ENCODE data around the gene GASK1B.

DNA sequence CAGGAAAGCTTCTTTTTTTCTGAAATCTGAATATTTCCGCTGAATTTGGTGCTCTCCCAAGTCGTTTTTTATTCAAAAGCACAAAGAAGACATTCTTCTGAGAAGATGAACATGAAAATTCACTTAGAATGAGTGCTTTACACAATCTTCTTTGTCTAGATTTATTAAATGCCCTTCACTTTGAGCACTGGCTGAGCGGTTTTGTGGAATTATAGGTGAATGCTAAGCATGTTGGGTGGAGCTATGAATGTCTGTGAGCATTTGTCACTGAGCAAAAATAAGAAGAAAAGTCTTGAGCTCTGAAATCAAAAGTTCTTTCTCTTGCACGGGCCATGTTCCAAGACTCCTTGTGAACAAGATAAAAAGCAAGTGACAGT is 13.1 kb downstream of the GASK1B start:
- TF ChIP-seq, protein P1, sequence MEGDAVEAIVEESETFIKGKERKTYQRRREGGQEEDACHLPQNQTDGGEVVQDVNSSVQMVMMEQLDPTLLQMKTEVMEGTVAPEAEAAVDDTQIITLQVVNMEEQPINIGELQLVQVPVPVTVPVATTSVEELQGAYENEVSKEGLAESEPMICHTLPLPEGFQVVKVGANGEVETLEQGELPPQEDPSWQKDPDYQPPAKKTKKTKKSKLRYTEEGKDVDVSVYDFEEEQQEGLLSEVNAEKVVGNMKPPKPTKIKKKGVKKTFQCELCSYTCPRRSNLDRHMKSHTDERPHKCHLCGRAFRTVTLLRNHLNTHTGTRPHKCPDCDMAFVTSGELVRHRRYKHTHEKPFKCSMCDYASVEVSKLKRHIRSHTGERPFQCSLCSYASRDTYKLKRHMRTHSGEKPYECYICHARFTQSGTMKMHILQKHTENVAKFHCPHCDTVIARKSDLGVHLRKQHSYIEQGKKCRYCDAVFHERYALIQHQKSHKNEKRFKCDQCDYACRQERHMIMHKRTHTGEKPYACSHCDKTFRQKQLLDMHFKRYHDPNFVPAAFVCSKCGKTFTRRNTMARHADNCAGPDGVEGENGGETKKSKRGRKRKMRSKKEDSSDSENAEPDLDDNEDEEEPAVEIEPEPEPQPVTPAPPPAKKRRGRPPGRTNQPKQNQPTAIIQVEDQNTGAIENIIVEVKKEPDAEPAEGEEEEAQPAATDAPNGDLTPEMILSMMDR (conservative IDR thresholded peaks at IDR 0.05 in 1 of 2, IDR thresholded peaks at IDR 0.05 in 1 of 2; ENCODE audit: extremely low read depth in 1 of 2, insufficient read depth in 1 of 2, low read depth in 1 of 2, low read length in 2 of 2) = no peak
- TF ChIP-seq EZH2 (IDR thresholded peaks at IDR 0.05; ENCODE audit: borderline replicate concordance, low read length) = no peak

Measured in mammary epithelial cell (primary cell).